Effector memory CD8-positive, alpha-beta T cell (primary cell): Measurements from ENCODE around the gene GLUD2.
"Not testable (repeated sequence)": the region's sequence is repeated elsewhere in the genome, so short reads cannot be mapped to it uniquely, and the experiment has no call there.

Experiments used
- ATAC-seq: fragments of 150-1000 bp; cut with Tn5 transposase; replicated peaks from 2 replicates; pipeline ENCODE4 v1.10.0; 2021; ENCODE audit warnings: mild to moderate bottlenecking, moderate library complexity
- DNase-seq, 3 experiments: peaks; one replicate each; pipeline ENCODE4 v3.0.0; 2021
- H3K27ac Mint-ChIP-seq, 2 donors: one replicate each; pipeline ENCODE4 v1.8.0; 2022; ENCODE audit warnings: mild to moderate bottlenecking in 2 of 2, mixed read lengths in 2 of 2, moderate library complexity in 2 of 2
- H3K27me3 Mint-ChIP-seq, 2 donors: one replicate each; pipeline ENCODE4 v1.8.0; 2022; ENCODE audit warnings: mixed read lengths in 2 of 2
- H3K36me3 Mint-ChIP-seq: one replicate; pipeline ENCODE4 v1.8.0; 2022; ENCODE audit warnings: mild to moderate bottlenecking, moderate library complexity, mixed read lengths; ENCODE audit not compliant: insufficient read depth
- H3K4me1 Mint-ChIP-seq, 2 donors: one replicate each; pipeline ENCODE4 v1.8.0; 2022; ENCODE audit warnings: low read depth in 2 of 2, mixed read lengths in 2 of 2
- H3K4me3 Mint-ChIP-seq, 2 donors: one replicate each; pipeline ENCODE4 v1.8.0; 2022; ENCODE audit warnings: mild to moderate bottlenecking in 2 of 2, mixed read lengths in 2 of 2, moderate library complexity in 2 of 2
- H3K9me3 Mint-ChIP-seq, 2 donors: one replicate each; pipeline ENCODE4 v1.8.0; 2022; ENCODE audit warnings: mixed read lengths in 2 of 2

Gene GLUD2

GRCh38 chrX:121050781-121051180 is 3.4 kb downstream of the GLUD2 start:
- DNase-seq = no peak
- Mint-ChIP-seq H3K4me1 (no peaks in the 10 kb centered on the region), H3K4me3 (no peak overlapping the region), H3K9me3 (no peaks in the 10 kb centered on the region), H3K27ac (no peak overlapping the region), H3K27me3 (no peaks in the 10 kb centered on the region), H3K36me3 (no peaks in the 10 kb centered on the region)
- no peak for ATAC-seq

GRCh38 chrX:121052122-121052521 is 4.7 kb downstream of the GLUD2 start:
- H3K4me1 Mint-ChIP-seq = no peaks in the 10 kb centered on the region
- H3K9me3 Mint-ChIP-seq = no peaks in the 10 kb centered on the region

GRCh38 chrX:121062289-121062688 is 14.9 kb downstream of the GLUD2 start:
- no peak for DNase-seq
- H3K9me3 Mint-ChIP-seq = no peaks in the 10 kb centered on the region
- ATAC-seq = no peak
- H3K4me1 Mint-ChIP-seq = no peaks in the 10 kb centered on the region
- no peak overlapping the region for H3K27ac Mint-ChIP-seq
- H3K36me3 Mint-ChIP-seq = no peaks in the 10 kb centered on the region
- H3K4me3 Mint-ChIP-seq = no peak overlapping the region
- no peaks in the 10 kb centered on the region for H3K27me3 Mint-ChIP-seq

More at GRCh38 chrX:121052122-121052521, 4.7 kb downstream of the GLUD2 start:
- no peak for ATAC-seq
- Mint-ChIP-seq H3K27me3 (no peaks in the 10 kb centered on the region), H3K4me3 (no peak overlapping the region), H3K27ac (no peak overlapping the region), H3K36me3 (no peaks in the 10 kb centered on the region)
- DNase-seq = no peak

DNA sequence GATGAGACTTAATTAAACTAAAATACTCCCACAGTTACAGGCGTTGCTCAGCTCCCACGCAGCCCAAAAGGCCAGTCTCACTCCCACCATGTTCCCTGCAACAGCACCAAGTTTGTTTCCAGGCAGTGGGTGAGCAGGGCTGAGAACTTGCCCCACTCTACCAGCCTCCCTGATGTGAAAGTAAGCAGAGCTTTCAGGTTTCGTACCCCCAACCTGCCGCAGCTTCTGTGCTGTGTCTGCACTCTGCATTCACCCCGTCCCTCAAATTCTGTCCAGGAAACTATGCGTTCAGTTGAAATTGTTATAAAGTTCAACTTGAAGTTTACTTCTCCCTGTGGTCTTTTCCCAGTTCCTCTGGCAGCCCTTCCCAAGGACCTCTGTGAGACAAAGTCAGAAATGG is 17.2 kb downstream of the GLUD2 start:
- H3K27ac Mint-ChIP-seq = no peak overlapping the region
- H3K4me1 Mint-ChIP-seq = no peaks in the 10 kb centered on the region
- H3K36me3 Mint-ChIP-seq = no peaks in the 10 kb centered on the region
- DNase-seq = no peak
- no peak overlapping the region for H3K4me3 Mint-ChIP-seq
- H3K9me3 Mint-ChIP-seq = no peaks in the 10 kb centered on the region
- H3K27me3 Mint-ChIP-seq = no peaks in the 10 kb centered on the region
- ATAC-seq = no peak

DNA sequence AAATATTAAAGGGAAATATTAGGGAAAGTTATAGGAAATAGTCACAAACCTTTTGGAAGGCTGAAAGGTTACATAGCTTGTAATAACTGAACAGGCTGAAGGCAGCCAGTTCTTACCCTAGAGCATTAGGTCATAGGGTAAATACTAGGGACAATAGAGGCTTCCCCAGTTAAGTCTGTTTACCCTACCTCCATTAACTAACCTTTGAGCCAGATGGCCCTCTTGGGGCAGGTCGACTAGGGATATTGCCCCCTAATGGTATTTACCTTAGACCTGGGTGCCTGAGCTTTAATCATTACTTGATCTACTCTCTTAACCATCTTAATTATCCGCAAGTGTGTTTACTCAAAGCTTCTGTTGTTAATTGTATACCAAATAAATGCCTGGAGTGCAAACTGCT is 36.8 kb downstream of the GLUD2 start:
- H3K9me3 Mint-ChIP-seq, H3K27ac Mint-ChIP-seq, ATAC-seq, H3K36me3 Mint-ChIP-seq, DNase-seq, H3K4me3 Mint-ChIP-seq, H3K27me3 Mint-ChIP-seq, H3K4me1 Mint-ChIP-seq: not testable (repeated sequence)

DNA sequence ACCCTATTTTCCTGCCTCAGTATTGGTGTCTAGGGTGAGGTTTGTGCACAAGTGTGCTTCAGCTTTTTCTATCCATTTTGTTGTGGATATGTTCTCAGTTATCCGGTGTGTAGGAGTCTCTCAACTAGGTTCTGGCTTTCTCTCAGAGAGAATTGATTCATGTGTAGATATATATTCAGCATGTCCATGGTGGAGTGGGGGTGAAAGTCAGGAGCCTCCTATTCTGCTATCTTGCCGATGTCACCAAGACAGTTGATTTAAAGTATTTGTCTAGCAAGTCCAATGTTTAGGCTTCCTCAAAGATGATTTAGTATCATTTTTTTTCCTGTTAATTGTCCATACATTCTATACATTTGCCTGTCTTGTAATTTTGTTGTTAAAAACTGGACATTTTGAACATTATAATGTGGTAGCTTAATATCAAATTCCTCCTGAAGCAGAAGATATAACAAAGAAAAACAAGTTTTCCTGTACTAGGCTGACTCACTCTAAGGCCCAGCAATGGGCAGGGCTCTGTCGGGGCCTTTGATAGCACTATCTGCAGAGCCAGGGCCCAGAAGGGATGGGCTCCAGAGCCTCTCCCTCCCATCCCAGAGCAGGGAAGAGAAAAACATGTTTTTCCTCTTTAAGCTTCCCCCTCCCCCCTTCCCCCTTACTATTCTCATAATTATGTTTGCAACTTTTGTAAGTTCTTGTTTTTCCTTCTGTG is 37.6 kb downstream of the GLUD2 start:
- H3K9me3 Mint-ChIP-seq = peaks cover 3 to 7% of the 10 kb centered on the region in 2 donors
- no peak overlapping the region for H3K27ac Mint-ChIP-seq
- no peaks in the 10 kb centered on the region for H3K36me3 Mint-ChIP-seq

GRCh38 chrX:121085612-121086010 is 38.2 kb downstream of the GLUD2 start:
- Mint-ChIP-seq H3K36me3 (no peaks in the 10 kb centered on the region), H3K4me1 (no peaks in the 10 kb centered on the region), H3K27ac (no peak overlapping the region), H3K9me3 (peaks cover 3 to 7% of the 10 kb centered on the region in 2 donors), H3K4me3 (no peak overlapping the region), H3K27me3 (no peaks in the 10 kb centered on the region)
- no peak for DNase-seq
- ATAC-seq = no peak

More for the DNA sequence above, 37.6 kb downstream of the GLUD2 start:
- H3K4me3 Mint-ChIP-seq = no peak overlapping the region
- ATAC-seq = no peak
- no peaks in the 10 kb centered on the region for H3K27me3 Mint-ChIP-seq
- DNase-seq = no peak
- no peaks in the 10 kb centered on the region for H3K4me1 Mint-ChIP-seq

GRCh38 chrX:121093011-121093410 is 45.6 kb downstream of the GLUD2 start:
- H3K27ac Mint-ChIP-seq = no peak overlapping the region
- no peak for ATAC-seq

More at GRCh38 chrX:121093011-121093410, 45.6 kb downstream of the GLUD2 start:
- Mint-ChIP-seq H3K27me3 (no peaks in the 10 kb centered on the region), H3K4me1 (no peaks in the 10 kb centered on the region), H3K4me3 (no peak overlapping the region), H3K9me3 (no peaks in the 10 kb centered on the region), H3K36me3 (no peaks in the 10 kb centered on the region)
- no peak for DNase-seq
